Testis (tissue), 2 donors: ENCODE measurements around the gene SAPCD2.

ENCODE experiments used
- POLR2A ChIP-seq: fragments of 450-650 bp; IDR thresholded peaks from one replicate; pipeline ENCODE4 v1.6.1; 2017; ENCODE audit warnings: antibody characterized with exemption, mild to moderate bottlenecking, moderate library complexity
- TF ChIP-seq, protein P1 (sequence below), 3 experiments: fragments of 450-650 bp in 2 of 3; fragments of 200-600 bp in 1 of 3; sonication (generic) in 1 of 3; IDR thresholded peaks; one replicate each; pipeline ENCODE4 v1.5.1; 2016 to 2019; ENCODE audit warnings: antibody characterized with exemption in 3 of 3, mild to moderate bottlenecking in 2 of 3, moderate library complexity in 1 of 3

DNA sequence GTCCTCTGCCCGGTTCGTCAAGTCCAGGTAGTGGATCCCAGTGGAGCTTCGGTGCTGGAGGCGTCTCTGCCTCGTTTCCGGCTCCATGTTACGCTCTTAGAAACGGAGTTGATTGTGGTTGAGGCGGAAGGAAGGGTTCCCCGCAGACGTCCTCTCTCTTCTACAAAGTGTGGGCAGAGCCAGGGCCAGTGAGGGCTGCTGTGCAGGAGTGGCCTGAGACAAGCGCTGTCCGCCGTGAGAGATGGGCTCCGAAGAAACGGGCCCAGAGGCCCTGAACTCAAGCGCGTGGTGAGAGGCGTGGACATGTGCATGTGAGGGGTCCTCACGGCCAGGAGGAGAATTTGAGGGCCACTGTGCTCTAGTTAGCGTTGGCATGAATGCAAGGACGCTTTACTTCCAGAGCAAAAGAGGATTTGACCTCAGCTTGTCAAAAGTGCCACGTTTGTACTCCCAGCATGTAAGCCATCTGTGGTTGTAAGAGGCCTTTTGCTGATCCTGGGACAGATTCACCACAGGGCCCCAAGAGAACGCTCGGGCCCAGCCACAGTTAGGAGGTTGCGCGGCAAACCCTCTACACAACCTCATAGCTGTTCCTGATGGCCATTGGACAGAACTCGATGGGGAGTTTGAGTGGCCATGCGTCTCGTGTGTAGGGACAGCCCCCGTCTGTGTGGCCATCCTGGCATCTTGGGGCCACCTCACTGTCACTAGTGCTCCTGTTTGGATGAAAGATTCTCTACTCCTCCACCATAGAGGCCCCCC, 26.6 kb upstream of the SAPCD2 start:
- TF ChIP-seq POLR2A = no peak
- TF ChIP-seq, protein P1, sequence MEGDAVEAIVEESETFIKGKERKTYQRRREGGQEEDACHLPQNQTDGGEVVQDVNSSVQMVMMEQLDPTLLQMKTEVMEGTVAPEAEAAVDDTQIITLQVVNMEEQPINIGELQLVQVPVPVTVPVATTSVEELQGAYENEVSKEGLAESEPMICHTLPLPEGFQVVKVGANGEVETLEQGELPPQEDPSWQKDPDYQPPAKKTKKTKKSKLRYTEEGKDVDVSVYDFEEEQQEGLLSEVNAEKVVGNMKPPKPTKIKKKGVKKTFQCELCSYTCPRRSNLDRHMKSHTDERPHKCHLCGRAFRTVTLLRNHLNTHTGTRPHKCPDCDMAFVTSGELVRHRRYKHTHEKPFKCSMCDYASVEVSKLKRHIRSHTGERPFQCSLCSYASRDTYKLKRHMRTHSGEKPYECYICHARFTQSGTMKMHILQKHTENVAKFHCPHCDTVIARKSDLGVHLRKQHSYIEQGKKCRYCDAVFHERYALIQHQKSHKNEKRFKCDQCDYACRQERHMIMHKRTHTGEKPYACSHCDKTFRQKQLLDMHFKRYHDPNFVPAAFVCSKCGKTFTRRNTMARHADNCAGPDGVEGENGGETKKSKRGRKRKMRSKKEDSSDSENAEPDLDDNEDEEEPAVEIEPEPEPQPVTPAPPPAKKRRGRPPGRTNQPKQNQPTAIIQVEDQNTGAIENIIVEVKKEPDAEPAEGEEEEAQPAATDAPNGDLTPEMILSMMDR (IDR thresholded peaks at IDR 0.05) = no peak
